Left kidney (tissue), 2 donors: ENCODE results near the gene TNS1. TPM values are rescaled to one million over a fixed set of nuclear protein-coding genes. Genes with fewer than 3 reads are reported as not detected.

Source experiments
- DNase-seq: peaks from one replicate; pipeline ENCODE4 v3.0.0-alpha.2; 2013
- polyA plus RNA-seq: library from polyadenylated mRNA; unstranded; fragments of 120-200 nt; gene quantifications from one replicate; pipeline ENCODE4 v1.2.1, GENCODE V29; 2013; ENCODE audit not compliant: insufficient read length

Gene TNS1
- polyA plus RNA-seq, 1 donor: 64.9 TPM

- peak; percentile 80 for DNase-seq
These were observed 59.1 kb downstream of the TNS1 start for GRCh38 chr2:217943446-217944321.

GRCh38 chr2:217942731-217943335, 60.0 kb downstream of the TNS1 start:
- no peak for DNase-seq

GRCh38 chr2:217941886-217942728, 60.7 kb downstream of the TNS1 start:
- DNase-seq: no peak

- DNase-seq: no peak
These were observed 61.5 kb downstream of the TNS1 start for GRCh38 chr2:217941339-217941738.

GRCh38 chr2:217940261-217941220, 62.3 kb downstream of the TNS1 start:
- no peak for DNase-seq

GRCh38 chr2:217939629-217940245, 63.1 kb downstream of the TNS1 start:
- no peak for DNase-seq

- no peak for DNase-seq
These were observed 63.6 kb downstream of the TNS1 start for GRCh38 chr2:217939220-217939619.

GRCh38 chr2:217938036-217938435, 64.8 kb downstream of the TNS1 start:
- no peak for DNase-seq

GRCh38 chr2:217937446-217937845, 65.3 kb downstream of the TNS1 start:
- no peak for DNase-seq

GRCh38 chr2:217936952-217937351, 65.8 kb downstream of the TNS1 start:
- DNase-seq: no peak

- DNase-seq: no peak
These were observed 66.7 kb downstream of the TNS1 start for GRCh38 chr2:217935901-217936684.

GRCh38 chr2:217935235-217935879, 67.4 kb downstream of the TNS1 start:
- DNase-seq: no peak

GRCh38 chr2:217934321-217935131, 68.3 kb downstream of the TNS1 start:
- no peak for DNase-seq

GRCh38 chr2:217933617-217933993, 69.2 kb downstream of the TNS1 start:
- DNase-seq: no peak

- no peak for DNase-seq
These were observed 69.8 kb downstream of the TNS1 start for GRCh38 chr2:217932803-217933616.

- DNase-seq: no peak
These were observed 70.8 kb downstream of the TNS1 start for GRCh38 chr2:217931846-217932560.
